Stimulated activated naive CD8-positive, alpha-beta T cell treated with anti-CD3 and anti-CD28 coated beads, Interleukin-15, amount 100 ng/mL, for 72 hours (primary cell): Measurements from ENCODE around the gene RNASE7.
A peak's percentile ranks its signal among the peaks of the same experiment; 100 is the strongest.
"Not testable (repeated sequence)": the region's sequence is repeated elsewhere in the genome, so short reads cannot be mapped to it uniquely, and the experiment has no call there.

Experiments used
- ATAC-seq: fragments of 150-1000 bp; cut with Tn5 transposase; 2 replicates; pipeline ENCODE4 v1.10.0; 2021; ENCODE audit warnings: mild to moderate bottlenecking, moderate library complexity
- DNase-seq, 2 donors: peaks; one replicate each; pipeline ENCODE4 v3.0.0; 2021 to 2022
- H3K27ac Mint-ChIP-seq, 2 donors: one replicate each; pipeline ENCODE4 v1.8.0; 2022; ENCODE audit warnings: mild to moderate bottlenecking in 2 of 2, mixed read lengths in 2 of 2, moderate library complexity in 2 of 2
- H3K27me3 Mint-ChIP-seq: one replicate; pipeline ENCODE4 v1.8.0; 2022; ENCODE audit warnings: mixed read lengths
- H3K4me1 Mint-ChIP-seq: one replicate; pipeline ENCODE4 v1.8.0; 2022; ENCODE audit warnings: mild to moderate bottlenecking, mixed read lengths
- H3K4me3 Mint-ChIP-seq, 2 donors: one replicate each; pipeline ENCODE4 v1.8.0; 2022; ENCODE audit warnings: mild to moderate bottlenecking in 2 of 2, mixed read lengths in 2 of 2, moderate library complexity in 1 of 2
- H3K9me3 Mint-ChIP-seq, 2 donors: one replicate each; pipeline ENCODE4 v1.8.0; 2022; ENCODE audit warnings: mixed read lengths in 2 of 2

RNASE7 gene, protein sequence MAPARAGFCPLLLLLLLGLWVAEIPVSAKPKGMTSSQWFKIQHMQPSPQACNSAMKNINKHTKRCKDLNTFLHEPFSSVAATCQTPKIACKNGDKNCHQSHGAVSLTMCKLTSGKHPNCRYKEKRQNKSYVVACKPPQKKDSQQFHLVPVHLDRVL

GRCh38 chr14:21041676-21042433 lies at the start of gene RNASE7:
Gene RNASE7 (plus strand): TSS chr14:21042362. CDS start chr14:21042993, 631 bp downstream.
- no peak for ATAC-seq
- H3K27me3 Mint-ChIP-seq, result peaks cover 22% of the 10 kb centered on the region
- no peaks in the 10 kb centered on the region for H3K9me3 Mint-ChIP-seq
- H3K4me1 Mint-ChIP-seq, result no peaks in the 10 kb centered on the region
- H3K27ac Mint-ChIP-seq, result peak within 1 kb of the TSS in 1 of 2 donors; percentile 73
- H3K4me3 Mint-ChIP-seq, result no peak within 1 kb of the TSS
- DNase-seq, result no peak

DNA sequence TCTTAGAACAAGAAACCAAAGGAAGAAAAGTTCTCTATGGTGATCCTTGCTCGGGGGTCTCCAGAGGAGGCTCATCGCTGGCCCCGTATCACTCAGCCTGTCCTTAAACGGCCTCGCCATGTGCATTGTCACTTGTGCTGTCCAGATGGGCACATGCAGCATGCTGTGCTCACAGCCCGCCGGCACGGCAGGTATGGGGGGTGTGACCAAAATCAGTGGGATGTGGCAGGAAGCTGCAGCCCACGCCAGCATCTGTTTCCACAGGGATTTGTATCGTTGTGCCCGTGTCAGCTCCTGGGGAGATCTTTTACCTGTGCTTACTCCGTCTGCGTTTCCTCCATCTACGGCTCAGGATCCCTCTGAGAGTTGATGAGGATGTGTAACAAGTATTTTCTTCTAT lies 45.6 kb upstream of the RNASE7 start:
- Mint-ChIP-seq H3K4me3 (no peak overlapping the region), H3K9me3 (no peaks in the 10 kb centered on the region), H3K27me3 (no peaks in the 10 kb centered on the region), H3K27ac (no peak overlapping the region), H3K4me1 (peaks cover 24% of the 10 kb centered on the region)
- DNase-seq (no peak), ATAC-seq (no peak)

DNA sequence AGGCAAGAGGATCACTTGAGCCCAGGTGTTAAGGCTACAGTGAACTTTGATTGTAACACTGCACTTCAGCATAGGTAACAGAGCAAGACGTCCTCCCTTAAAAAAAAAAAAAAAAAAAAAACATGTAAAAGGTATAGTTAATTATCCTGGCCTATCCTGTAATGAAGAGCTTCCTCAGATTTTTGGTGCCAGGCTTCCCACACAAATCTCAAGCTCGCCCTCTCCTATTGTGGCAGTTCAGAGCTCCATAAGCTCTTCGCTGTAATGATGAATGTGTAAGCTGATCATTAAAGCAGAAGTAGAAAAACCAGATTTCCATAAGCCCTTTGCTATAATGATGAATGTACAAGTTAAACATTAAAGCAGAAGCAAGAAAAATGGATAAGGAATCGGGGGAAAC lies 45.0 kb upstream of the RNASE7 start:
- Mint-ChIP-seq H3K9me3 (no peaks in the 10 kb centered on the region), H3K27ac (no peak overlapping the region)

GRCh38 chr14:20997564-20997963 lies 44.6 kb upstream of the RNASE7 start:
- Mint-ChIP-seq H3K27me3 (no peaks in the 10 kb centered on the region), H3K27ac (no peak overlapping the region), H3K4me3 (no peak overlapping the region), H3K9me3 (no peaks in the 10 kb centered on the region), H3K4me1 (peaks cover 15% of the 10 kb centered on the region)
- no peak for DNase-seq
- no peak for ATAC-seq

More for the DNA sequence above, 45.0 kb upstream of the RNASE7 start:
- H3K4me3 Mint-ChIP-seq, result no peak overlapping the region
- ATAC-seq, result no peak
- H3K27me3 Mint-ChIP-seq, result no peaks in the 10 kb centered on the region
- H3K4me1 Mint-ChIP-seq, result peaks cover 18% of the 10 kb centered on the region
- DNase-seq, result no peak

GRCh38 chr14:20998139-20998538 lies 44.0 kb upstream of the RNASE7 start:
- Mint-ChIP-seq H3K27me3 (no peaks in the 10 kb centered on the region), H3K4me1 (peaks cover 15% of the 10 kb centered on the region), H3K9me3 (no peaks in the 10 kb centered on the region), H3K4me3 (no peak overlapping the region), H3K27ac (peak overlapping the region in 1 of 2 donors; percentile 56)
- ATAC-seq, result no peak
- no peak for DNase-seq

DNA sequence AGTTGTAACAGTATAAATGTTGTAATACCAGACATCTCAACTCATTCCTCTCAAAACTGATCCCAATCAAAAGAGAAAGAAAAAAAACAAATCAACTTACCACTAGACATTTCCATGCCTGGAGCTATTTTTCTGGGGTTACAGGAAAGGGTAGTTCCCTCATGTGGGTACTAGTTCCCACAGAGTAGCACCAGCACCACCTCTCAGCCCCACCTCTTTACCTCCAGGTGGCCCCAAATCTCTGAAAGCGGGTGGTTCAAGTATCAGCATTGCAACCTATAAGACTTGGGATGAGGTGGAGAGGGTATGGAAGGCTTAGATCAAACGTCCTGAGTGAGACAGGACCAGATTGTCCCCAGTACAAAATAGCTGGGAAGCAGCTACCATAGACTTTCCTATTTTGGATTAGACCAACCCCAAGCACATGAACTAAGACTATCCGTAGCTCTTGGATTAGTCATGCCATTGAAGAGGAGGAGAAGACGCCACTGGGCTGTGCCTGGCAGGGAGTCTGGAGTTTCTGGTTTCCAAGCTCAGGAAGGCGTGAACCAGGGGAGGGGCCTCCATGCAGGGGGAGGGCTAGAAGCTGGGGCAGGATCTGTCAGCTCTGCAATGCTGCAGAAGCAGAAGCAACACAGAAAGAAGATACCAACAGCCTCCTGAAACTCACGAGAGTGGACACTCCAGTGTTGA lies 43.3 kb upstream of the RNASE7 start, which contains the start of gene SLC39A2:
Gene SLC39A2 (plus strand): TSS at position 620 of the 693 bp plus-strand sequence. CDS start 154 bp downstream, outside the sequence.
- no peak within 1 kb of the TSS for H3K4me3 Mint-ChIP-seq
- DNase-seq, result no peak
- no peaks in the 10 kb centered on the region for H3K27me3 Mint-ChIP-seq
- ATAC-seq, result peak; percentile 20
- H3K27ac Mint-ChIP-seq, result peak within 1 kb of the TSS in 1 of 2 donors; percentile 56
- H3K4me1 Mint-ChIP-seq, result peaks cover 15% of the 10 kb centered on the region
- H3K9me3 Mint-ChIP-seq, result no peaks in the 10 kb centered on the region

GRCh38 chr14:20999591-20999990 lies 42.6 kb upstream of the RNASE7 start:
- H3K4me3 Mint-ChIP-seq, result no peak overlapping the region
- DNase-seq (no peak), ATAC-seq (peak; percentile 9)
- H3K9me3 Mint-ChIP-seq, result no peaks in the 10 kb centered on the region
- peaks cover 15% of the 10 kb centered on the region for H3K4me1 Mint-ChIP-seq
- H3K27me3 Mint-ChIP-seq, result no peaks in the 10 kb centered on the region
- no peak overlapping the region for H3K27ac Mint-ChIP-seq

DNA sequence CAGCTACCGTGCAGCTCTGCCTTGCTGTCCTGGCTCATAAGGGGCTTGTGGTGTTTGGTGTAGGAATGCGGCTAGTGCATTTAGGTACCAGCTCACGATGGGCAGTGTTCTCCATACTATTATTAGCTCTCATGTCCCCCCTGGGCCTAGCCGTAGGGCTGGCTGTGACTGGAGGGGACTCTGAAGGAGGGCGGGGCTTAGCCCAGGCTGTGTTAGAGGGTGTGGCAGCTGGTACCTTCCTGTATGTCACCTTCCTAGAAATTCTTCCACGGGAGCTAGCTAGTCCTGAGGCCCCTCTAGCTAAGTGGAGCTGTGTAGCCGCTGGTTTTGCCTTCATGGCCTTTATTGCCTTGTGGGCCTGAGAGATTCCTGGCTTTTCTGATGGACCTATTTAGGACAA lies 40.9 kb upstream of the RNASE7 start:
- no peak for DNase-seq
- no peaks in the 10 kb centered on the region for H3K27me3 Mint-ChIP-seq

GRCh38 chr14:21003788-21004346 lies 38.3 kb upstream of the RNASE7 start:
- DNase-seq (no peak), ATAC-seq (no peak)
- H3K27ac Mint-ChIP-seq, result no peak overlapping the region
- no peaks in the 10 kb centered on the region for H3K4me1 Mint-ChIP-seq
- H3K4me3 Mint-ChIP-seq, result no peak overlapping the region
- no peaks in the 10 kb centered on the region for H3K27me3 Mint-ChIP-seq
- no peaks in the 10 kb centered on the region for H3K9me3 Mint-ChIP-seq

More for the DNA sequence above, 40.9 kb upstream of the RNASE7 start:
- Mint-ChIP-seq H3K27ac (no peak overlapping the region), H3K4me3 (no peak overlapping the region), H3K4me1 (peaks cover 5% of the 10 kb centered on the region), H3K9me3 (no peaks in the 10 kb centered on the region)
- no peak for ATAC-seq

DNA sequence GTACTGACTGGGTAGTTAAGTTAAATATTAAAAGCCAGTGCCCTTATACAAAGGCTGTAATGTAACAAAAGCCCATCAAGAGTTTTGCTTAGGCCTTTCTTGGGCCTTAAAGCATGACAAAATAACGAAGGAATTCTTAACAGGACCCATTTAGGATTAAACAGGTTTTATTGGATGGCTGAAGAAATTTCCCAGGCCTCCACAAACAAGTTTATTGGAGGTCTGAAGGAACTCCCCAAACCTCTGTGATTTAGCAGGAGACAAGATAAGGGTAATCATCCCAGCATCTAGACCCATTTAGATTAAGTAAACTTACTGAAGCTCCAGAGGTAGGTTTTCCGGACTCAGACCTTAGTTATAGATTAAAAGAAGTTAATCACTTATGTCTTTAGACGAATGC lies 32.4 kb upstream of the RNASE7 start:
- H3K27ac Mint-ChIP-seq, result not testable (repeated sequence)

DNA sequence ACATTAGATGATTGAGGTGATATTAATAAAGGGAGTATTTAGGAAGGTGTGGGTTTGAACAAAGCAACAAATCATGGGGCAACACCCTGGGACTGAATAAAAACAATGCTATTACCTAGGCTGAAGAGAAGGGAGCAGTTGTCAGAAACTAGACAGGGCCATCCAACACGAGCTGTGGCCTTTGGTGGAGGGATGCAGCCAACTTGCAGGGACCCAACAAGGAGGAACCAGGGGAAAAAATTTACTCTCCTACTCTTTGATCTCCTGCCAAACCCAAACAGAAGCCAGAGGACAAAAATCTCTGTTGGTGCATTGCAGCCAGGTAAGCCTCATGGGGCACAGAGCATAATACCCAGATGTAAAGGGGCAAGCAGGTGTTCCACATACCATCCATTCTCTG lies 31.0 kb upstream of the RNASE7 start:
- no peak for ATAC-seq
- H3K27me3 Mint-ChIP-seq, result peaks cover 35% of the 10 kb centered on the region
- no peak overlapping the region for H3K4me3 Mint-ChIP-seq

More for the DNA sequence above, 32.4 kb upstream of the RNASE7 start:
- not testable (repeated sequence) for H3K9me3 Mint-ChIP-seq, ATAC-seq, DNase-seq, H3K4me3 Mint-ChIP-seq, H3K4me1 Mint-ChIP-seq
- peaks cover 35% of the 10 kb centered on the region for H3K27me3 Mint-ChIP-seq

GRCh38 chr14:21014761-21015190 lies 27.4 kb upstream of the RNASE7 start:
- peaks cover 35% of the 10 kb centered on the region for H3K27me3 Mint-ChIP-seq
- DNase-seq (peak; percentile 66), ATAC-seq (peak; percentile 78)
- no peak overlapping the region for H3K27ac Mint-ChIP-seq
- no peak overlapping the region for H3K4me3 Mint-ChIP-seq
- no peaks in the 10 kb centered on the region for H3K9me3 Mint-ChIP-seq
- no peaks in the 10 kb centered on the region for H3K4me1 Mint-ChIP-seq

More for the DNA sequence above, 31.0 kb upstream of the RNASE7 start:
- Mint-ChIP-seq H3K27ac (no peak overlapping the region), H3K9me3 (no peaks in the 10 kb centered on the region), H3K4me1 (no peaks in the 10 kb centered on the region)
- no peak for DNase-seq

- DNase-seq (no peak), ATAC-seq (no peak)
- H3K27me3 Mint-ChIP-seq, result peaks cover 35% of the 10 kb centered on the region
- H3K4me1 Mint-ChIP-seq, result no peaks in the 10 kb centered on the region
- H3K27ac Mint-ChIP-seq, result no peak overlapping the region
- H3K9me3 Mint-ChIP-seq, result no peaks in the 10 kb centered on the region
- no peak overlapping the region for H3K4me3 Mint-ChIP-seq
Observed at GRCh38 chr14:21015312-21015711, 26.9 kb upstream of the RNASE7 start.

- Mint-ChIP-seq H3K9me3 (no peaks in the 10 kb centered on the region), H3K4me3 (no peak overlapping the region), H3K4me1 (no peaks in the 10 kb centered on the region), H3K27ac (no peak overlapping the region), H3K27me3 (peaks cover 26% of the 10 kb centered on the region)
- ATAC-seq (no peak), DNase-seq (no peak)
Observed at GRCh38 chr14:21016413-21017190, 25.6 kb upstream of the RNASE7 start.
